Motor neuron (in vitro differentiated cells): ENCODE measurements around the gene PANX1. TPM values are rescaled to one million over a fixed set of nuclear protein-coding genes. Genes with fewer than 3 reads are reported as not detected.

Source experiments
- ATAC-seq, 8 experiments: fragments of 200-7000 bp; cut with Tn5 transposase; replicated peaks in 6 of 8; 2 replicates each; pipeline ENCODE4 v1.8.0; 2021; ENCODE audit warnings: mild to moderate bottlenecking in 8 of 8, moderate library complexity in 8 of 8
- H3K27ac ChIP-seq, 2 donors: fragments of 250-450 bp; sonication (Bioruptor Pico); 2 replicates each; pipeline ENCODE4 v1.9.0; 2021; ENCODE audit warnings: antibody characterized with exemption in 2 of 2, mild to moderate bottlenecking in 2 of 2, moderate library complexity in 1 of 2
- H3K4me1 ChIP-seq, 2 donors: fragments of 250-450 bp; sonication (Bioruptor Pico); replicated peaks in 1 of 2; 2 replicates each; pipeline ENCODE4 v1.6.1; 2021; ENCODE audit warnings: antibody characterized with exemption in 2 of 2, mild to moderate bottlenecking in 2 of 2, moderate library complexity in 1 of 2
- H3K4me3 ChIP-seq, 5 donors: fragments of 250-450 bp; sonication (Bioruptor Pico); 2 replicates each; pipeline ENCODE4 v1.9.0; 2021; ENCODE audit warnings: antibody characterized with exemption in 5 of 5, mild to moderate bottlenecking in 5 of 5, moderate library complexity in 4 of 5
- WGBS, 10 experiments: fragments of 450-650 bp; shearing (Covaris generic); methylation state at CpG; one replicate each; pipeline ENCODE4 v1.0.0; 2022; 5-methylcytosine and 5-hydroxymethylcytosine counted together
- in situ Hi-C, 9 experiments: fragments of 400-800 bp; cut with MboI; loops; one replicate each; pipeline ENCODE4 v1.15.0; 2021; ENCODE audit warnings: low sequenced_read_pairs in 9 of 9, low pct_unique_long_range_greater_than_20kb in 2 of 9; ENCODE audit not compliant: unreplicated experiment in 9 of 9
- total RNA-seq, 8 experiments: library from RNA; unstranded; fragments of 300-600 nt; gene quantifications; 2 replicates each; pipeline versions ENCODE4 v1.2.3 to v1.2.4, GENCODE V29; 2022

The PANX1 gene
- total RNA-seq: 10 to 100 TPM; 15.0 to 49.8 (median 28.3) TPM

GRCh38 chr11:94128746-94129511 lies at the start of gene PANX1:
Gene PANX1 (plus strand): TSS chr11:94128841. CDS start chr11:94129313, 472 bp downstream.
- in situ Hi-C loops: loop anchor here in 1 of 9 experiments (25.0 kb wide), 1 partner anchor 217 kb away; no protein-coding TSS in a partner anchor
- Histone ChIP-seq H3K27ac (peak within 1 kb of the TSS; percentile 83 to 91), H3K4me3 (peak within 1 kb of the TSS; percentile 60 to 89 (median 82)), H3K4me1 (peaks cover 29 to 39% of the 10 kb centered on the region in 2 donors)
- 0 to 3% (median 0%) methylated on average over 1 to 8 of the region's 92 CpGs; no CpG with 5 or more reads in 7 of the 10 experiments for WGBS, 10 experiments
- peak; percentile 72 to 89 (median 85) for ATAC-seq

- Histone ChIP-seq H3K4me1 (no peaks in the 10 kb centered on the region), H3K4me3 (no peak overlapping the region), H3K27ac (no peak overlapping the region)
- ATAC-seq: no peak
- in situ Hi-C loops: no loop called here
- WGBS, 10 experiments: 20 to 50% (median 38%) methylated on average over 1 of the region's 1 CpG; no CpG with 5 or more reads in 7 of the 10 experiments
These were observed 44.5 kb upstream of the PANX1 start for GRCh38 chr11:94084164-94084563.

GRCh38 chr11:94088906-94089305 lies 39.7 kb upstream of the PANX1 start:
- WGBS, 10 experiments: 48 to 100% (median 82%) methylated on average over 2 to 13 of the region's 21 CpGs; no CpG with 5 or more reads in 2 of the 10 experiments
- ATAC-seq: no peak
- Histone ChIP-seq H3K27ac (no peak overlapping the region), H3K4me3 (no peak overlapping the region), H3K4me1 (no peaks in the 10 kb centered on the region)
- in situ Hi-C loops: no loop called here

- H3K27ac ChIP-seq: no peak overlapping the region
- H3K4me3 ChIP-seq: no peak overlapping the region
- 24 to 100% (median 67%) methylated on average over 1 to 5 of the region's 6 CpGs; no CpG with 5 or more reads in 6 of the 10 experiments for WGBS, 10 experiments
- no peak for ATAC-seq
- no peaks in the 10 kb centered on the region for H3K4me1 ChIP-seq
- in situ Hi-C loops: no loop called here
These were observed 39.3 kb upstream of the PANX1 start for GRCh38 chr11:94089341-94089740.

- no peak for ATAC-seq
- Histone ChIP-seq H3K4me1 (no peaks in the 10 kb centered on the region), H3K27ac (no peak overlapping the region), H3K4me3 (no peak overlapping the region)
- in situ Hi-C loops: no loop called here
- WGBS, 10 experiments: 0 to 92% (median 61%) methylated on average over 1 of the region's 1 CpG; no CpG with 5 or more reads in 2 of the 10 experiments
These were observed 38.2 kb upstream of the PANX1 start for GRCh38 chr11:94090401-94090800.

- WGBS, 10 experiments: 0 to 71% (median 50%) methylated on average over 1 of the region's 1 CpG; no CpG with 5 or more reads in 4 of the 10 experiments
- in situ Hi-C loops: no loop called here
- no peaks in the 10 kb centered on the region for H3K4me1 ChIP-seq
- no peak overlapping the region for H3K4me3 ChIP-seq
- ATAC-seq: no peak
- no peak overlapping the region for H3K27ac ChIP-seq
These were observed 37.5 kb upstream of the PANX1 start for GRCh38 chr11:94091091-94091490.

- no peak overlapping the region for H3K27ac ChIP-seq
- no peak overlapping the region for H3K4me3 ChIP-seq
- ATAC-seq: no peak
- H3K4me1 ChIP-seq: no peaks in the 10 kb centered on the region
- in situ Hi-C loops: no loop called here
These were observed 28.4 kb upstream of the PANX1 start for GRCh38 chr11:94100253-94100652.

- in situ Hi-C loops: no loop called here
- no peaks in the 10 kb centered on the region for H3K4me1 ChIP-seq
- no peak for ATAC-seq
- H3K4me3 ChIP-seq: no peak overlapping the region
- WGBS, 10 experiments: 0 to 83% (median 35%) methylated on average over 1 of the region's 1 CpG; no CpG with 5 or more reads in 2 of the 10 experiments
- no peak overlapping the region for H3K27ac ChIP-seq
These were observed 25.2 kb upstream of the PANX1 start for GRCh38 chr11:94103471-94103870.

- Histone ChIP-seq H3K4me1 (no peaks in the 10 kb centered on the region), H3K4me3 (no peak overlapping the region), H3K27ac (no peak overlapping the region)
- in situ Hi-C loops: no loop called here
- ATAC-seq: no peak
These were observed 23.9 kb upstream of the PANX1 start for GRCh38 chr11:94104734-94105133.

- no peak overlapping the region for H3K4me3 ChIP-seq
- 30 to 94% (median 84%) methylated on average over 2 to 4 of the region's 4 CpGs; no CpG with 5 or more reads in 2 of the 10 experiments for WGBS, 10 experiments
- in situ Hi-C loops: no loop called here
- no peaks in the 10 kb centered on the region for H3K4me1 ChIP-seq
- H3K27ac ChIP-seq: no peak overlapping the region
- peak in 2 of 8 experiments; percentile 82 to 87 for ATAC-seq
These were observed 21.9 kb upstream of the PANX1 start for GRCh38 chr11:94106716-94107115.

GRCh38 chr11:94107363-94107762 lies 21.3 kb upstream of the PANX1 start:
- H3K4me1 ChIP-seq: no peaks in the 10 kb centered on the region
- 77 to 100% (median 100%) methylated on average over 1 of the region's 1 CpG; no CpG with 5 or more reads in 3 of the 10 experiments for WGBS, 10 experiments
- in situ Hi-C loops: no loop called here
- H3K4me3 ChIP-seq: no peak overlapping the region
- no peak overlapping the region for H3K27ac ChIP-seq
- ATAC-seq: no peak

- H3K4me3 ChIP-seq: no peak overlapping the region
- H3K4me1 ChIP-seq: no peaks in the 10 kb centered on the region
- in situ Hi-C loops: no loop called here
- no peak for ATAC-seq
- WGBS, 10 experiments: 40 to 100% (median 84%) methylated on average over 1 to 3 of the region's 3 CpGs; no CpG with 5 or more reads in 2 of the 10 experiments
- H3K27ac ChIP-seq: no peak overlapping the region
These were observed 17.4 kb upstream of the PANX1 start for GRCh38 chr11:94111241-94111640.

GRCh38 chr11:94111660-94112059 lies 17.0 kb upstream of the PANX1 start:
- Histone ChIP-seq H3K4me3 (no peak overlapping the region), H3K4me1 (no peaks in the 10 kb centered on the region), H3K27ac (no peak overlapping the region)
- WGBS, 10 experiments: 0 to 80% (median 49%) methylated on average over 1 to 3 of the region's 3 CpGs; no CpG with 5 or more reads in 1 of the 10 experiments
- ATAC-seq: no peak
- in situ Hi-C loops: no loop called here
